ENCODE measurements around the gene CORO6. TPM values are rescaled to one million over a fixed set of nuclear protein-coding genes. Genes with fewer than 3 reads are reported as not detected.

The CORO6 gene
- total and polyA plus RNA-seq, 10 of the 15 experiments (the other 5 are each of a cell fraction or from before 2014, with no cell fraction given), result 0.26 to 5.0 (median 1.7) TPM; not detected in 1

GRCh38 chr17:29566473-29567303 is 56.0 kb downstream of the CORO6 start, which contains the start of gene ABHD15 (continued):
- no peak for TF ChIP-seq SREBF1 (IDR thresholded peaks at IDR 0.05; ENCODE audit: low read length)
- no peak for TF ChIP-seq SIX5 (IDR thresholded peaks at IDR 0.05; ENCODE audit: low read depth, low read length, severe bottlenecking)
- TF ChIP-seq CBX5 (IDR thresholded peaks at IDR 0.05; ENCODE audit: low read depth), result no peak
- peak; percentile 49 for TF ChIP-seq POLR2A (IDR thresholded peaks at IDR 0.05; ENCODE audit: low read depth, low read length)
- TF ChIP-seq RB1 (IDR thresholded peaks at IDR 0.05; ENCODE audit: borderline replicate concordance), result no peak
- TF ChIP-seq, protein P1, sequence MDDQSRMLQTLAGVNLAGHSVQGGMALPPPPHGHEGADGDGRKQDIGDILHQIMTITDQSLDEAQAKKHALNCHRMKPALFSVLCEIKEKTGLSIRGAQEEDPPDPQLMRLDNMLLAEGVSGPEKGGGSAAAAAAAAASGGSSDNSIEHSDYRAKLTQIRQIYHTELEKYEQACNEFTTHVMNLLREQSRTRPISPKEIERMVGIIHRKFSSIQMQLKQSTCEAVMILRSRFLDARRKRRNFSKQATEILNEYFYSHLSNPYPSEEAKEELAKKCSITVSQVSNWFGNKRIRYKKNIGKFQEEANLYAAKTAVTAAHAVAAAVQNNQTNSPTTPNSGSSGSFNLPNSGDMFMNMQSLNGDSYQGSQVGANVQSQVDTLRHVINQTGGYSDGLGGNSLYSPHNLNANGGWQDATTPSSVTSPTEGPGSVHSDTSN (IDR thresholded peaks at IDR 0.05; ENCODE audit: insufficient replicate concordance, low read depth, low read length), result no peak
- TF ChIP-seq PAX8 (IDR thresholded peaks at IDR 0.05), result no peak
- no peak for TF ChIP-seq ZNF384 (IDR thresholded peaks at IDR 0.05; ENCODE audit: borderline replicate concordance, low read depth, low read length)
- no peak for TF ChIP-seq ATF7 (IDR thresholded peaks at IDR 0.05; ENCODE audit: low read depth)
- TF ChIP-seq, protein P2, sequence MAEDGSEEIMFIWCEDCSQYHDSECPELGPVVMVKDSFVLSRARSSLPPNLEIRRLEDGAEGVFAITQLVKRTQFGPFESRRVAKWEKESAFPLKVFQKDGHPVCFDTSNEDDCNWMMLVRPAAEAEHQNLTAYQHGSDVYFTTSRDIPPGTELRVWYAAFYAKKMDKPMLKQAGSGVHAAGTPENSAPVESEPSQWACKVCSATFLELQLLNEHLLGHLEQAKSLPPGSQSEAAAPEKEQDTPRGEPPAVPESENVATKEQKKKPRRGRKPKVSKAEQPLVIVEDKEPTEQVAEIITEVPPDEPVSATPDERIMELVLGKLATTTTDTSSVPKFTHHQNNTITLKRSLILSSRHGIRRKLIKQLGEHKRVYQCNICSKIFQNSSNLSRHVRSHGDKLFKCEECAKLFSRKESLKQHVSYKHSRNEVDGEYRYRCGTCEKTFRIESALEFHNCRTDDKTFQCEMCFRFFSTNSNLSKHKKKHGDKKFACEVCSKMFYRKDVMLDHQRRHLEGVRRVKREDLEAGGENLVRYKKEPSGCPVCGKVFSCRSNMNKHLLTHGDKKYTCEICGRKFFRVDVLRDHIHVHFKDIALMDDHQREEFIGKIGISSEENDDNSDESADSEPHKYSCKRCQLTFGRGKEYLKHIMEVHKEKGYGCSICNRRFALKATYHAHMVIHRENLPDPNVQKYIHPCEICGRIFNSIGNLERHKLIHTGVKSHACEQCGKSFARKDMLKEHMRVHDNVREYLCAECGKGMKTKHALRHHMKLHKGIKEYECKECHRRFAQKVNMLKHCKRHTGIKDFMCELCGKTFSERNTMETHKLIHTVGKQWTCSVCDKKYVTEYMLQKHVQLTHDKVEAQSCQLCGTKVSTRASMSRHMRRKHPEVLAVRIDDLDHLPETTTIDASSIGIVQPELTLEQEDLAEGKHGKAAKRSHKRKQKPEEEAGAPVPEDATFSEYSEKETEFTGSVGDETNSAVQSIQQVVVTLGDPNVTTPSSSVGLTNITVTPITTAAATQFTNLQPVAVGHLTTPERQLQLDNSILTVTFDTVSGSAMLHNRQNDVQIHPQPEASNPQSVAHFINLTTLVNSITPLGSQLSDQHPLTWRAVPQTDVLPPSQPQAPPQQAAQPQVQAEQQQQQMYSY (CRISPR knock-in tag; IDR thresholded peaks at IDR 0.05), result no peak
- TF ChIP-seq, protein P3, sequence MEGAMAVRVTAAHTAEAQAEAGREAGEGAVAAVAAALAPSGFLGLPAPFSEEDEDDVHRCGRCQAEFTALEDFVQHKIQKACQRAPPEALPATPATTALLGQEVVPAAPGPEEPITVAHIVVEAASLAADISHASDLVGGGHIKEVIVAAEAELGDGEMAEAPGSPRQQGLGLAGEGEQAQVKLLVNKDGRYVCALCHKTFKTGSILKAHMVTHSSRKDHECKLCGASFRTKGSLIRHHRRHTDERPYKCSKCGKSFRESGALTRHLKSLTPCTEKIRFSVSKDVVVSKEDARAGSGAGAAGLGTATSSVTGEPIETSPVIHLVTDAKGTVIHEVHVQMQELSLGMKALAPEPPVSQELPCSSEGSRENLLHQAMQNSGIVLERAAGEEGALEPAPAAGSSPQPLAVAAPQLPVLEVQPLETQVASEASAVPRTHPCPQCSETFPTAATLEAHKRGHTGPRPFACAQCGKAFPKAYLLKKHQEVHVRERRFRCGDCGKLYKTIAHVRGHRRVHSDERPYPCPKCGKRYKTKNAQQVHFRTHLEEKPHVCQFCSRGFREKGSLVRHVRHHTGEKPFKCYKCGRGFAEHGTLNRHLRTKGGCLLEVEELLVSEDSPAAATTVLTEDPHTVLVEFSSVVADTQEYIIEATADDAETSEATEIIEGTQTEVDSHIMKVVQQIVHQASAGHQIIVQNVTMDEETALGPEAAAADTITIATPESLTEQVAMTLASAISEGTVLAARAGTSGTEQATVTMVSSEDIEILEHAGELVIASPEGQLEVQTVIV (IDR thresholded peaks at IDR 0.05; ENCODE audit: borderline replicate concordance, partially characterized antibody), result no peak
- no peak for TF ChIP-seq SMAD1 (IDR thresholded peaks at IDR 0.05; ENCODE audit: low read depth, partially characterized antibody)
- TF ChIP-seq SP1 (IDR thresholded peaks at IDR 0.05; ENCODE audit: low read depth, low read length), result no peak
- TF ChIP-seq CBFB (IDR thresholded peaks at IDR 0.05; ENCODE audit: low read depth), result no peak
- no peak for TF ChIP-seq IKZF2 (IDR thresholded peaks at IDR 0.05)
- TF ChIP-seq MTA2 (IDR thresholded peaks at IDR 0.05; ENCODE audit: low read depth), result no peak
- TF ChIP-seq NRF1 (conservative IDR thresholded peaks at IDR 0.05; ENCODE audit: low read depth, low read length), result no peak
- peak; percentile 69 for TF ChIP-seq HDAC6 (IDR thresholded peaks at IDR 0.05; ENCODE audit: unreplicated experiment)
- TF ChIP-seq NFIC (IDR thresholded peaks at IDR 0.05; ENCODE audit: low read depth, low read length), result no peak
- TF ChIP-seq YBX1 (IDR thresholded peaks at IDR 0.05), result no peak
- no peak for TF ChIP-seq STAT1 (conservative IDR thresholded peaks at IDR 0.05)
- no peak for TF ChIP-seq JUND (IDR thresholded peaks at IDR 0.05; ENCODE audit: low read depth, low read length)
